Epithelial cell of proximal tubule (primary cell): ENCODE data around the gene SYNDIG1. TPM values are rescaled to one million over a fixed set of nuclear protein-coding genes. Genes with fewer than 3 reads are reported as not detected.

Experiments used
- DNase-seq: peaks from one replicate; pipeline ENCODE4 v3.0.0-alpha.2; 2011; ENCODE audit warnings: low read depth
- H3K4me3 ChIP-seq: 2 replicates; pipeline ENCODE4 v1.5.1; 2011; ENCODE audit warnings: low read depth, mild to moderate bottlenecking, low read length
- total RNA-seq: library from RNA; depleted of rRNA; stranded (reverse); fragments of >200 nt; gene quantifications from 2 replicates; pipeline ENCODE4 v1.2.3, GENCODE V29; 2015
- TF ChIP-seq, protein P1 (sequence below): conservative IDR thresholded peaks from 2 replicates; pipeline ENCODE4 v1.5.1; 2012; ENCODE audit warnings: low read depth, mild to moderate bottlenecking, low read length

SYNDIG1 gene
- total RNA-seq, 1 donor from 2014 or later, result 0.12 TPM

DNA sequence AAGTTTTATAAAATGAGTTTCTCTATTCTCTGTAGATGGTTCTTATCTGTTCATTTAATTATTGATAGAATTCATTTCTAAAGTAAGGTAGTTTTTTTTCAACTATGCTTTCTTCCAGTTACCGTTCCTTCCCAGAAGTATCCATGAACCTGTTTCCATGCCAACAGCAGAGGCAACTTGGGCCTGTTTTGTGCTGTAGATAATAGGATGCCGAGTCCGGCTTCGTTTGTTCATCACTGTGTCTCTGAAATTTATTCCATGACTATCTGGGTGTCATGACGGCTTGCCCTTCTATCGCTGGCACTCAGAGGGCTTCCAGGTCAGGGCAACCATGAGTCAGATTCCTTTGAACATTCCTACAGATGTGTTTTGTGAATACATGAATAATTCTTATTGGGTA is 190.4 kb downstream of the SYNDIG1 start:
- DNase-seq, result no peak
- TF ChIP-seq, protein P1, sequence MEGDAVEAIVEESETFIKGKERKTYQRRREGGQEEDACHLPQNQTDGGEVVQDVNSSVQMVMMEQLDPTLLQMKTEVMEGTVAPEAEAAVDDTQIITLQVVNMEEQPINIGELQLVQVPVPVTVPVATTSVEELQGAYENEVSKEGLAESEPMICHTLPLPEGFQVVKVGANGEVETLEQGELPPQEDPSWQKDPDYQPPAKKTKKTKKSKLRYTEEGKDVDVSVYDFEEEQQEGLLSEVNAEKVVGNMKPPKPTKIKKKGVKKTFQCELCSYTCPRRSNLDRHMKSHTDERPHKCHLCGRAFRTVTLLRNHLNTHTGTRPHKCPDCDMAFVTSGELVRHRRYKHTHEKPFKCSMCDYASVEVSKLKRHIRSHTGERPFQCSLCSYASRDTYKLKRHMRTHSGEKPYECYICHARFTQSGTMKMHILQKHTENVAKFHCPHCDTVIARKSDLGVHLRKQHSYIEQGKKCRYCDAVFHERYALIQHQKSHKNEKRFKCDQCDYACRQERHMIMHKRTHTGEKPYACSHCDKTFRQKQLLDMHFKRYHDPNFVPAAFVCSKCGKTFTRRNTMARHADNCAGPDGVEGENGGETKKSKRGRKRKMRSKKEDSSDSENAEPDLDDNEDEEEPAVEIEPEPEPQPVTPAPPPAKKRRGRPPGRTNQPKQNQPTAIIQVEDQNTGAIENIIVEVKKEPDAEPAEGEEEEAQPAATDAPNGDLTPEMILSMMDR, result no peak
- H3K4me3 ChIP-seq, result no peak overlapping the region

DNA sequence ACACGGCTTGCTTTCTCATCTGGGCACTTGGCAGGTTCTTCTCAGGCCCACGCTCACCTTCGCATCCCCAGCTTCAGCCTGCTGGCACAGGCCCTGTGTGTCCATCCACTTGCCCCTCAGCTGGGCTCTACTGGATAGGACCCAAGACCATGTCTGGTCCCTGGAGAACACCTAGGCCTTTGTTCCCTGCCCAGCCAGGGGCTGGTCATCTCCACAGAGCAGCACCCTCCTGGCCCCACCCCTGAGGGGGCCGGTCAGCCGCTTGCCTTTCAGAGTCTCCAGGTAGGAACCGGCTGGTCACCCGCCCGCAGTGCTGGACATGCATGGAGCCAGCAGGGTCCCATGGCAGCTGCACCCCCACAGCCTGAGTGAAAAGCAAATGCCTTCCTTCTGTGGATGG is 191.2 kb downstream of the SYNDIG1 start:
- TF ChIP-seq, protein P1, result no peak
- no peak for DNase-seq
- H3K4me3 ChIP-seq, result no peak overlapping the region

DNA sequence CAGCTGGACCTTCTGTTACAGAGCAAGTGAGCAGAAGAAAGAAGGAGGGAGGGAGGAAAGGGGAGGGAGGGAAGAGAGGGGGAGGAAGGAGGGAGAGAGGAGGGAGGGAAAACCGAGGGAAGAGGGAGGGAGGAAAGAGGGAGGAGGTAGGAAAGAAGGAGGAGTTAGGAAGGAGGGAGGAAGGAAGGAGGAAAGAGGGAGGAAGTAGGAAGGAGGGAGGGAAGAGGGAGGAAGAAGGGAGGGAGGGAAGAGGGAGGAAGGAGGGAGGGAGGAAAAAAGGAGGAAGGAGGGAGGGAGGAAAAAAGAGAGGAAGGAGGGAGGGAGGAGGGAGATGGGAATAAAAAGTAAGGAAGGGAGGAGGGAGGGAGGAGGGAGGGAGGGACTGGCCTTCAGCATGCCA is 191.8 kb downstream of the SYNDIG1 start:
- no peak for DNase-seq
- H3K4me3 ChIP-seq, result no peak overlapping the region
- TF ChIP-seq, protein P1, result no peak

DNA sequence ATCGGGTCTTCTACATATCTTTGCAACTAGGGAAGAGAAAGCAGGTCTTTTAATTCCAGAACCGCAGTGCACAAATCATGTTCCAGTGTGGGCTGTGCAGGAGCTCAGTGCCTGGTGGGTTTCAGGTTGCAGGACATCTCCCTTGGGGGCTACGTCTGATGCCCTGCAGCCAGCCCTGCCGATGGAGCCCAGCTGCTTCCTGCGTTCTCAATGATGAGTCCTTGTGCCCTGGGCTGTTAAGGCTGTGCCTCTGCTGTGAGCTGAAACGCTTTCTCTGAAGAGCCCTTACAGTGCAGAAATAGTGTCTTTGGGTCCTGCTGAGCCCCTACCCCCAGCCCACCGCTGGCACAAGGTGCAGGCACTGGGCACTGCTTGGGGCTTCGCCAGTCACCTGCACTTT is 192.9 kb downstream of the SYNDIG1 start:
- DNase-seq, result no peak
- TF ChIP-seq, protein P1, result no peak
- no peak overlapping the region for H3K4me3 ChIP-seq

DNA sequence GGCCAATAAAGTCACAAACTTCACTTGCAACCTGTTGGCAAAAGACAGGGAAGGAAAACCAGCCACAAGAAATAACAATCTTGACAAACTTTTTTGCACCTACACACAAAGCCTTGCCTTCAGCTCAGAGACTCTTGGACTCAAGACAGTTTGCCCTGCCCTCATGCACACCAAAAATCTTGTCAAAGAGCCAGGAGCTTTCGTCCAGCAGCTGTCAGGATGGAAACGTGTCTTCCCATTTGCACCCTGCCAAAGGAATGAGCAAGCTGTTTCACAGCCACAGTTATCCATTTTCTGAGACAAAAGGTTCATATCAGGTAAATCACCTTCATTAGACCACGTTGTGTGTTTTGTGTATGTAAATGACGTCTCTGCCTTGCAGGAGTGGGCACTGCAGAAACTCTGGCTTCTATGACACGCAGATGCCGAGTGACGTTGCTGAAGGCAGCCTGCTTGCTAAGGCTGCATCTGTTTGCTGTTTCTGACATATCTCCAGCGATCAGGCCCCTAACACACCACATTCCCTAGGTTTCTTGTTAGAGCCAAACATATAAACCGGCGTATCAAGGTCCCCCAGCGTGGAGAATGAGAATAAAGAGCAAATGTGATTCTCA is 193.4 kb downstream of the SYNDIG1 start:
- H3K4me3 ChIP-seq, result no peak overlapping the region
- DNase-seq, result no peak
- TF ChIP-seq, protein P1, result no peak

DNA sequence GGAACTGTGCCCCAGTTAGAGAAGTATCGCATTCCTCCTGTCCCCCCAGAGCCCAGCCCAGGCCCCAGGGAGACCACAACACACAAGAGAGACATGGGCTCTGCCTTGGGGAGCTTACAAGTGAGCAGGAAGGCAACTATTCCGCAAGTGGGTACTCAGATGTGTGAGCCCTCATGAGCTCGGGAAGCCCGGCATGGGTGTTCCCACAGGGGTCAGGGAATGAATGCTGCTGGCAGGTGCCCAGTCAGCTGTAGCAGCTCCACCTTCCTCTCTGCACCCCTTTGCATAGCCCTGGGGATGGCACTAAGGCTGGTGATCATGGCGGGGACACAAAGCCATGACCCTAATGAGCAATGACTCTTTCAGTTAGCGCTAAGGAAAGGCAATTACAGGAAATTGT is 194.1 kb downstream of the SYNDIG1 start:
- TF ChIP-seq, protein P1, result no peak
- no peak overlapping the region for H3K4me3 ChIP-seq
- DNase-seq, result no peak

DNA sequence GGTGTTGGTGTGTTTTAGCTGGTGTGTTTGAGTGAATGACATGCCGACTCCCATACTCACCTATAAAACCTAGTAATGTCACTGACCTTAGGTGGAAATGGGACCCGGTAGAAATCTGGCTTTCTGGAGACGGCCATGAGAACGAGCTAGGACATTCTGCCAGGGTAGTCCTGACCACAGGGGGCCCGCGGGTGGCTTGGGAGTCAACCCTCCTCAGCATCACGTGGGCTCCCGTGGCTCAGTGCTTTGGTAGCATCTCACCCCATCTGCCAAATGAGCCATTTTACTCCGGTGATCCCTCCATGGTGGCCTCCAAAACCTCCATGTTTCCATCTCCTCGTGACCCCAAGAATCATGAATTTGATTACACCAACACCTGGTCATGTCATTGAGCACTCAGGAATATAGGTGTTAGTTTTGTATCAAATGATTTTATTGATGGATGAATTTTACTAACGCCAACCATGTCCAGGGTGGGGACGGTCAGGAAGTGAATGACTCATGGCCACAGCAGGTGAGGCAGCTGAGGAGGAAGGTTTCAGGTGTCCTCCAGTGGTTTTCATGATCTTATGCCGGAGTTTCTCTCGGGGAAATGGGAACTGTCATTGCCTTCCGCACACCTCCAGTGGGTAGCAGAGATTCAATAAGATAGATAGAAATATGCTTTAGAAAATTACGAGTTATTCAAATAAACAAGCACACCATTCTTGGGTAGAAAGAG is 195.0 kb downstream of the SYNDIG1 start:
- TF ChIP-seq, protein P1, result no peak
- H3K4me3 ChIP-seq, result no peak overlapping the region
- no peak for DNase-seq
